SH-SY5Y (cell line): ENCODE data around the gene RASGEF1B.

Experiments used
- GATA2 ChIP-seq: IDR thresholded peaks from 2 replicates; pipeline ENCODE4 v1.6.1; 2011; ENCODE audit warnings: mild to moderate bottlenecking, low read depth, low read length
- GATA3 ChIP-seq: IDR thresholded peaks from 2 replicates; pipeline ENCODE4 v1.6.1; 2011; ENCODE audit warnings: low read depth, mild to moderate bottlenecking, low read length, moderate library complexity

GRCh38 chr4:81421346-81422218, 50.1 kb downstream of the RASGEF1B start:
- TF ChIP-seq GATA2 (no peak), GATA3 (no peak)
